CD4-positive, alpha-beta T cell treated with Interleukin-17A for 1 hour (primary cell): ENCODE data around the gene RPS3.

Experiments used
- DNase-seq: peaks from one replicate; pipeline ENCODE4 v3.0.0-alpha.2; 2020

The RPS3 gene

GRCh38 chr11:75436806-75437205 lies 37.5 kb downstream of the RPS3 start:
- DNase-seq: no peak

- no peak for DNase-seq
Observed at GRCh38 chr11:75437966-75438659, 38.8 kb downstream of the RPS3 start.

- no peak for DNase-seq
Observed at GRCh38 chr11:75439026-75439425, 39.7 kb downstream of the RPS3 start.

GRCh38 chr11:75439495-75440120 lies 40.3 kb downstream of the RPS3 start:
- no peak for DNase-seq

GRCh38 chr11:75440960-75441803 lies 41.9 kb downstream of the RPS3 start:
- DNase-seq: no peak

- DNase-seq: no peak
Observed at GRCh38 chr11:75441804-75442132, 42.5 kb downstream of the RPS3 start.

- DNase-seq: no peak
Observed at GRCh38 chr11:75442161-75442885, 43.0 kb downstream of the RPS3 start.

GRCh38 chr11:75443043-75443442 lies 43.7 kb downstream of the RPS3 start:
- no peak for DNase-seq

GRCh38 chr11:75445315-75445953 lies 46.1 kb downstream of the RPS3 start:
- DNase-seq: peak; percentile 77

- no peak for DNase-seq
Observed at GRCh38 chr11:75447415-75447814, 48.1 kb downstream of the RPS3 start.

- DNase-seq: no peak
Observed at GRCh38 chr11:75449271-75449670, 50.0 kb downstream of the RPS3 start.

- no peak for DNase-seq
Observed at GRCh38 chr11:75449776-75450175, 50.5 kb downstream of the RPS3 start.

- no peak for DNase-seq
Observed at GRCh38 chr11:75450236-75450635, 50.9 kb downstream of the RPS3 start.

GRCh38 chr11:75450826-75451821 lies 51.8 kb downstream of the RPS3 start:
- DNase-seq: peak; percentile 22

- DNase-seq: no peak
Observed at GRCh38 chr11:75453916-75454655, 54.8 kb downstream of the RPS3 start.

- no peak for DNase-seq
Observed at GRCh38 chr11:75454987-75455386, 55.7 kb downstream of the RPS3 start.
